PC-3 (cell line): ENCODE data around the gene CNTNAP2.

Experiments
- EZH2 ChIP-seq: fragments of 300-600 bp; sonication (generic); IDR thresholded peaks from one replicate; pipeline ENCODE4 v1.6.1; 2017; ENCODE audit warnings: antibody characterized with exemption, mild to moderate bottlenecking, low read length; ENCODE audit not compliant: unreplicated experiment
- TF ChIP-seq, protein P1 (sequence below): fragments of 300-600 bp; sonication (generic); conservative IDR thresholded peaks from 2 replicates; pipeline ENCODE4 v1.5.1; 2017; ENCODE audit warnings: antibody characterized with exemption, low read depth, mild to moderate bottlenecking, low read length

DNA sequence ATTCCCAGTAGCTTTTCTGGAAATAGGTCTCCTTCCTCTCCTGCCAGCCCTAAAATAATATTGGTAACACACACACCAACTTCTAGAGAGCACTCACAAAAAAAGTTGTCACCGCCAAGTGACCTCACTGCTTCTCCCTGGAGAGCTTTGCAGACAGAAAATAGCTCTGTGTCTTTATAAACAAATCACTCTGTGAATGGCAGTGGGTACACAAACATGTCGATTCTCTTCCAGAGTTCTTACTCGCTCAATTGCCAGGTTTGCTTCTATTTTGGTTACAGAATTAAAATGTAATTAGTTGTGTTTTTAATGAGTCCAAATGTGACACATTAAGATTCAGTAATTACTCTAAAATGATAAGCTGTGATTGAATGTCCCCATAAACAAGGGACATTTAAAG lies 1824.8 kb downstream of the CNTNAP2 start:
- TF ChIP-seq, protein P1, sequence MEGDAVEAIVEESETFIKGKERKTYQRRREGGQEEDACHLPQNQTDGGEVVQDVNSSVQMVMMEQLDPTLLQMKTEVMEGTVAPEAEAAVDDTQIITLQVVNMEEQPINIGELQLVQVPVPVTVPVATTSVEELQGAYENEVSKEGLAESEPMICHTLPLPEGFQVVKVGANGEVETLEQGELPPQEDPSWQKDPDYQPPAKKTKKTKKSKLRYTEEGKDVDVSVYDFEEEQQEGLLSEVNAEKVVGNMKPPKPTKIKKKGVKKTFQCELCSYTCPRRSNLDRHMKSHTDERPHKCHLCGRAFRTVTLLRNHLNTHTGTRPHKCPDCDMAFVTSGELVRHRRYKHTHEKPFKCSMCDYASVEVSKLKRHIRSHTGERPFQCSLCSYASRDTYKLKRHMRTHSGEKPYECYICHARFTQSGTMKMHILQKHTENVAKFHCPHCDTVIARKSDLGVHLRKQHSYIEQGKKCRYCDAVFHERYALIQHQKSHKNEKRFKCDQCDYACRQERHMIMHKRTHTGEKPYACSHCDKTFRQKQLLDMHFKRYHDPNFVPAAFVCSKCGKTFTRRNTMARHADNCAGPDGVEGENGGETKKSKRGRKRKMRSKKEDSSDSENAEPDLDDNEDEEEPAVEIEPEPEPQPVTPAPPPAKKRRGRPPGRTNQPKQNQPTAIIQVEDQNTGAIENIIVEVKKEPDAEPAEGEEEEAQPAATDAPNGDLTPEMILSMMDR, result no peak
- no peak for TF ChIP-seq EZH2
